Measurements from ENCODE around the gene CHORDC1.
A peak's percentile ranks its signal among the peaks of the same experiment; 100 is the strongest.

Gene CHORDC1

GRCh38 chr11:90222459-90223247, at the start of gene CHORDC1:
Gene CHORDC1, minus strand, starts transcription at chr11:90223049. Its CDS starts 95 bp downstream, at chr11:90222954.
- H3K4me2 ChIP-seq (ENCODE audit: low read length), result peak within 1 kb of the TSS; percentile 76
- peaks cover 28% of the 10 kb centered on the region for H3K4me1 ChIP-seq (ENCODE audit: low read length)
- peak within 1 kb of the TSS; percentile 56 for H3K27ac ChIP-seq (ENCODE audit: low read length)
- no peaks in the 10 kb centered on the region for H3K27me3 ChIP-seq (ENCODE audit: low read depth, low read length)
- peaks cover 13% of the 10 kb centered on the region for H3K36me3 ChIP-seq (replicated peaks; ENCODE audit: low read depth, low read length)
- no peak for TF ChIP-seq CTCF (IDR thresholded peaks at IDR 0.05; ENCODE audit: low read depth, low read length)
- no peak for TF ChIP-seq EZH2phosphoT487 (IDR thresholded peaks at IDR 0.05; ENCODE audit: low read depth)
- H4K20me1 ChIP-seq (ENCODE audit: insufficient read depth, low read length), result peaks cover 28% of the 10 kb centered on the region
- H2AFZ ChIP-seq (ENCODE audit: low read depth, low read length), result peak within 1 kb of the TSS; percentile 98
- H3K9me3 ChIP-seq (ENCODE audit: insufficient read depth, low read length), result no peaks in the 10 kb centered on the region
- H3K4me3 ChIP-seq (ENCODE audit: low read length), result peak within 1 kb of the TSS; percentile 92
- H3K79me2 ChIP-seq (ENCODE audit: low read length), result peaks cover 58% of the 10 kb centered on the region
- peak within 1 kb of the TSS; percentile 80 for H3K9ac ChIP-seq (ENCODE audit: low read length)

GRCh38 chr11:90257158-90257525, 34.3 kb upstream of the CHORDC1 start:
- Histone ChIP-seq H4K20me1 (ENCODE audit: insufficient read depth, low read length) (no peaks in the 10 kb centered on the region), H3K4me2 (ENCODE audit: low read length) (no peak overlapping the region), H3K4me1 (ENCODE audit: low read length) (peaks cover 8% of the 10 kb centered on the region), H3K36me3 (replicated peaks; ENCODE audit: low read depth, low read length) (peaks cover 4% of the 10 kb centered on the region), H3K9me3 (ENCODE audit: insufficient read depth, low read length) (no peaks in the 10 kb centered on the region), H3K4me3 (ENCODE audit: low read length) (no peak overlapping the region), H2AFZ (ENCODE audit: low read depth, low read length) (no peak overlapping the region), H3K27ac (ENCODE audit: low read length) (no peak overlapping the region), H3K27me3 (ENCODE audit: low read depth, low read length) (no peaks in the 10 kb centered on the region), H3K79me2 (ENCODE audit: low read length) (peaks cover 16% of the 10 kb centered on the region), H3K9ac (ENCODE audit: low read length) (no peak overlapping the region)
- TF ChIP-seq CTCF (IDR thresholded peaks at IDR 0.05; ENCODE audit: low read depth, low read length), result no peak
- no peak for TF ChIP-seq EZH2phosphoT487 (IDR thresholded peaks at IDR 0.05; ENCODE audit: low read depth)

GRCh38 chr11:90256404-90257157, 33.7 kb upstream of the CHORDC1 start:
- H2AFZ ChIP-seq (ENCODE audit: low read depth, low read length), result no peak overlapping the region
- TF ChIP-seq CTCF (IDR thresholded peaks at IDR 0.05; ENCODE audit: low read depth, low read length) (no peak), EZH2phosphoT487 (IDR thresholded peaks at IDR 0.05; ENCODE audit: low read depth) (no peak)
- H3K4me3 ChIP-seq (ENCODE audit: low read length), result no peak overlapping the region
- no peak overlapping the region for H3K9ac ChIP-seq (ENCODE audit: low read length)
- no peaks in the 10 kb centered on the region for H3K27me3 ChIP-seq (ENCODE audit: low read depth, low read length)
- H3K36me3 ChIP-seq (replicated peaks; ENCODE audit: low read depth, low read length), result peaks cover 4% of the 10 kb centered on the region
- H3K79me2 ChIP-seq (ENCODE audit: low read length), result peaks cover 16% of the 10 kb centered on the region
- H4K20me1 ChIP-seq (ENCODE audit: insufficient read depth, low read length), result no peaks in the 10 kb centered on the region
- H3K4me2 ChIP-seq (ENCODE audit: low read length), result no peak overlapping the region
- H3K4me1 ChIP-seq (ENCODE audit: low read length), result peaks cover 14% of the 10 kb centered on the region
- no peaks in the 10 kb centered on the region for H3K9me3 ChIP-seq (ENCODE audit: insufficient read depth, low read length)
- H3K27ac ChIP-seq (ENCODE audit: low read length), result no peak overlapping the region

- Histone ChIP-seq H3K27me3 (ENCODE audit: low read depth, low read length) (no peaks in the 10 kb centered on the region), H3K4me3 (ENCODE audit: low read length) (no peak overlapping the region), H3K4me1 (ENCODE audit: low read length) (peaks cover 19% of the 10 kb centered on the region), H3K79me2 (ENCODE audit: low read length) (peaks cover 16% of the 10 kb centered on the region), H3K27ac (ENCODE audit: low read length) (no peak overlapping the region), H2AFZ (ENCODE audit: low read depth, low read length) (no peak overlapping the region), H3K9me3 (ENCODE audit: insufficient read depth, low read length) (no peaks in the 10 kb centered on the region), H3K9ac (ENCODE audit: low read length) (no peak overlapping the region), H3K36me3 (replicated peaks; ENCODE audit: low read depth, low read length) (peaks cover 4% of the 10 kb centered on the region), H4K20me1 (ENCODE audit: insufficient read depth, low read length) (no peaks in the 10 kb centered on the region), H3K4me2 (ENCODE audit: low read length) (no peak overlapping the region)
- TF ChIP-seq CTCF (IDR thresholded peaks at IDR 0.05; ENCODE audit: low read depth, low read length), result no peak
- TF ChIP-seq EZH2phosphoT487 (IDR thresholded peaks at IDR 0.05; ENCODE audit: low read depth), result no peak
These were observed 31.2 kb upstream of the CHORDC1 start for GRCh38 chr11:90254065-90254464.

Measured in OCI-LY3 (cell line).